Measurements from ENCODE around the gene NCOA1. TPM values are rescaled to one million over a fixed set of nuclear protein-coding genes. Genes with fewer than 3 reads are reported as not detected.
"Not testable (repeated sequence)": the region's sequence is repeated elsewhere in the genome, so short reads cannot be mapped to it uniquely, and the experiment has no call there.

Gene NCOA1
- polyA plus RNA-seq, 3 donors, result 7.3 to 30.2 (median 10.2) TPM

GRCh38 chr2:24580561-24580960 is 89.5 kb downstream of the NCOA1 start:
- Histone ChIP-seq H3K9ac (ENCODE audit: insufficient read depth, low read length, poor library complexity, severe bottlenecking) (no peak overlapping the region), H4K20me1 (ENCODE audit: insufficient read depth, low read length) (peaks cover 89% of the 10 kb centered on the region), H3K79me2 (ENCODE audit: insufficient read depth, low read length) (peaks cover 8% of the 10 kb centered on the region), H3K4me3 (replicated peaks in 1 of 3; ENCODE audit: low read depth in 2 of 3, low read length in 3 of 3) (no peak overlapping the region), H3K4me1 (ENCODE audit: control insufficient read depth in 1 of 2, insufficient read depth in 2 of 2, low read length in 2 of 2) (peaks cover 0 to 2% of the 10 kb centered on the region in 2 donors), H2AFZ (ENCODE audit: insufficient read depth, low read depth, low read length, poor library complexity, severe bottlenecking) (no peak overlapping the region), H3K27ac (ENCODE audit: low read depth in 1 of 2, low read length in 2 of 2) (no peak overlapping the region), H3K9me3 (replicated peaks in 1 of 2; ENCODE audit: control insufficient read depth in 1 of 2, insufficient read depth in 1 of 2, low read length in 2 of 2) (no peaks in the 10 kb centered on the region), H3K4me2 (replicated peaks; ENCODE audit: extremely low read depth, low read length, poor library complexity, severe bottlenecking) (no peak overlapping the region), H3K27me3 (ENCODE audit: control insufficient read depth in 2 of 2, insufficient read depth in 2 of 2, low read length in 2 of 2) (no peaks in the 10 kb centered on the region), H3K36me3 (replicated peaks in 1 of 2; ENCODE audit: control insufficient read depth in 1 of 2, insufficient read depth in 2 of 2, low read length in 2 of 2) (peaks cover 0 to 5% of the 10 kb centered on the region in 2 donors)
- Mint-ChIP-seq H3K4me1 (peaks cover 28% of the 10 kb centered on the region), H3K36me3 (peaks cover 20 to 21% of the 10 kb centered on the region in 2 donors), H3K27ac (peak overlapping the region in 1 of 7 donors; percentile 34), H3K4me3 (no peak overlapping the region), H3K9me3 (no peaks in the 10 kb centered on the region), H3K27me3 (ENCODE audit: low read depth in 3 of 3) (peaks cover 0 to 2% (median 0%) of the 10 kb centered on the region in 3 donors)
- DNase-seq, result no peak
- WGBS (ENCODE audit: insufficient coverage), result no CpG with 5 or more reads among the region's 1 CpG
- TF ChIP-seq CTCF (IDR thresholded peaks at IDR 0.05), result no peak
- intact Hi-C loops (cut with micrococcal nuclease), result no loop called here

- H3K79me2 ChIP-seq (ENCODE audit: insufficient read depth, low read length); H3K27ac ChIP-seq (ENCODE audit: low read depth in 1 of 2, low read length in 2 of 2); H3K9me3 ChIP-seq (replicated peaks in 1 of 2; ENCODE audit: control insufficient read depth in 1 of 2, insufficient read depth in 1 of 2, low read length in 2 of 2); H3K27me3 ChIP-seq (ENCODE audit: control insufficient read depth in 2 of 2, insufficient read depth in 2 of 2, low read length in 2 of 2); H3K27me3 Mint-ChIP-seq (ENCODE audit: low read depth in 3 of 3); H3K9me3 Mint-ChIP-seq; DNase-seq; intact Hi-C loops (cut with micrococcal nuclease); H3K4me3 ChIP-seq (replicated peaks in 1 of 3; ENCODE audit: low read depth in 2 of 3, low read length in 3 of 3); H3K4me3 Mint-ChIP-seq; H2AFZ ChIP-seq (ENCODE audit: insufficient read depth, low read depth, low read length, poor library complexity, severe bottlenecking); H3K9ac ChIP-seq (ENCODE audit: insufficient read depth, low read length, poor library complexity, severe bottlenecking); H3K27ac Mint-ChIP-seq; H3K4me2 ChIP-seq (replicated peaks; ENCODE audit: extremely low read depth, low read length, poor library complexity, severe bottlenecking); H3K4me1 ChIP-seq (ENCODE audit: control insufficient read depth in 1 of 2, insufficient read depth in 2 of 2, low read length in 2 of 2): not testable (repeated sequence)
- Mint-ChIP-seq H3K36me3 (peaks cover 24 to 26% of the 10 kb centered on the region in 2 donors), H3K4me1 (peaks cover 16% of the 10 kb centered on the region)
- H3K36me3 ChIP-seq (replicated peaks in 1 of 2; ENCODE audit: control insufficient read depth in 1 of 2, insufficient read depth in 2 of 2, low read length in 2 of 2), result peaks cover 4 to 13% of the 10 kb centered on the region in 2 donors
- WGBS (ENCODE audit: insufficient coverage), result no CpG with 5 or more reads among the region's 1 CpG
- peaks cover 88% of the 10 kb centered on the region for H4K20me1 ChIP-seq (ENCODE audit: insufficient read depth, low read length)
Measured at GRCh38 chr2:24581971-24582370, 90.9 kb downstream of the NCOA1 start.

All from CD14-positive monocyte (primary cell).